K562 (cell line): ENCODE measurements around the gene SEC14L2.

ENCODE experiments used
- EZH2 ChIP-seq: IDR thresholded peaks from 2 replicates; pipeline ENCODE4 v1.6.1; 2012; ENCODE audit warnings: low read depth, mild to moderate bottlenecking, inconsistent platforms, low read length, borderline replicate concordance
- FOSL1 ChIP-seq: fragments of 200-800 bp; sonication (Bioruptor generic); conservative IDR thresholded peaks from 2 replicates; pipeline ENCODE4 v1.6.1; 2016; ENCODE audit warnings: missing genetic modification characterization, missing compliant biosample characterization
- TF ChIP-seq, protein P1 (sequence below), 3 experiments: IDR thresholded peaks in 2 of 3; conservative IDR thresholded peaks in 1 of 3; 2 replicates each; pipeline ENCODE4 v1.5.1; 2011 to 2012; ENCODE audit warnings: low read length in 3 of 3, mild to moderate bottlenecking in 3 of 3, control low read depth in 2 of 3, improper control_type of control experiment in 1 of 3, inconsistent platforms in 1 of 3, low read depth in 1 of 3, mixed read lengths in 1 of 3, moderate library complexity in 1 of 3; ENCODE audit not compliant: insufficient read depth in 2 of 3
- TF ChIP-seq, protein P2 (sequence below): sonication (generic); formaldehyde crosslinking; IDR thresholded peaks from 2 replicates; pipeline ENCODE4 v1.5.0; 2020; ENCODE audit warnings: missing genetic modification reagents
- TF ChIP-seq, protein P3 (sequence below): fragments of 450-650 bp; IDR thresholded peaks from 2 replicates; pipeline ENCODE4 v1.6.1; 2018; ENCODE audit warnings: mild to moderate bottlenecking, low read depth; ENCODE audit not compliant: partially characterized antibody

DNA sequence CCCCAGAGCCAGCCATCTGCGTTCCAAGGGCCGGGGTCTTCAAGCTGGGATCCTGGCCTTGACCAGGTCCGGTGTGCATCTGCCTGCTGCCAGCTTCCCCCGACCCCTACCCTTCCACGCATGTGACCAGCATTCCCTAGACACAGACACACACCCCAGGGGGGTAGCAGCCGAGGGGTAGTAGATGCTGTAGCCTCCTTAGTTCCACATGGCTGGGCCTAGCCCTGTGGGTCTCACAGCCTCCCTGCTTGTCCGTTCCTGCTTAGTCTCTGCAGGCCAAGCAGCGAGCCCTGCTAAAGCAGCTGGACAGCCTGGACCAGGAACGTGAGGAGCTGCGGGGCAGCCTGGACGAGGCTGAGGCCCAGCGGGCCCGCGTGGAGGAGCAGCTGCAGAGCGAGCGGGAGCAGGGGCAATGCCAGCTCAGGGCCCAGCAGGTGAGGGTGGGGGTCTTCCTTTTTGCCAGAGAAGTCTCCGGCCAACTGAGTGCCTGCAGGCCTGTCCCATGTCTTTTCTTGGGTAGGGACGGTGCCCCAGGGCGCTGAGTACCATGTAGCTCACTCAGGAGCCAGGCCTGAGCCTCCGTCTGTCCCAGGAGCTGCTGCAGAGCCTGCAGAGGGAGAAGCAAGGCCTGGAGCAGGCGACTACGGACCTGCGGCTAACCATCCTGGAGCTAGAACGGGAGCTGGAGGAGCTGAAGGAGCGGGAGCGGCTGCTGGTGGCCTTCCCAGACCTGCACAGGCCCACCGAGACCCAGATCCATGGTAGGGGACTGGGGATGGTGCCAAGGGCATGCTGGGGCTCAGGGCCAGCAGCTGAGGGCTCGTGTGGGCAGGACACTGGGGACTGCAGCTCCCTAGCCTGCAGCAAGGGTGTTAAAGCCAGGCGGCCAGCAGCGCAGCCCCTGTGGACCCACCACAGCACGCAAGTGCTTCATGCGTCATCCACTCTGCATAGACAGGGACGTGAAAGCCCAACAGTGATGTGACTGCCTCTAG lies 23.2 kb upstream of the SEC14L2 start:
- TF ChIP-seq, protein P1, sequence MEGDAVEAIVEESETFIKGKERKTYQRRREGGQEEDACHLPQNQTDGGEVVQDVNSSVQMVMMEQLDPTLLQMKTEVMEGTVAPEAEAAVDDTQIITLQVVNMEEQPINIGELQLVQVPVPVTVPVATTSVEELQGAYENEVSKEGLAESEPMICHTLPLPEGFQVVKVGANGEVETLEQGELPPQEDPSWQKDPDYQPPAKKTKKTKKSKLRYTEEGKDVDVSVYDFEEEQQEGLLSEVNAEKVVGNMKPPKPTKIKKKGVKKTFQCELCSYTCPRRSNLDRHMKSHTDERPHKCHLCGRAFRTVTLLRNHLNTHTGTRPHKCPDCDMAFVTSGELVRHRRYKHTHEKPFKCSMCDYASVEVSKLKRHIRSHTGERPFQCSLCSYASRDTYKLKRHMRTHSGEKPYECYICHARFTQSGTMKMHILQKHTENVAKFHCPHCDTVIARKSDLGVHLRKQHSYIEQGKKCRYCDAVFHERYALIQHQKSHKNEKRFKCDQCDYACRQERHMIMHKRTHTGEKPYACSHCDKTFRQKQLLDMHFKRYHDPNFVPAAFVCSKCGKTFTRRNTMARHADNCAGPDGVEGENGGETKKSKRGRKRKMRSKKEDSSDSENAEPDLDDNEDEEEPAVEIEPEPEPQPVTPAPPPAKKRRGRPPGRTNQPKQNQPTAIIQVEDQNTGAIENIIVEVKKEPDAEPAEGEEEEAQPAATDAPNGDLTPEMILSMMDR (IDR thresholded peaks at IDR 0.05 in 2 of 3, conservative IDR thresholded peaks at IDR 0.05 in 1 of 3; ENCODE audit: insufficient read depth in 2 of 3, low read depth in 1 of 3, low read length in 3 of 3) = no peak
- TF ChIP-seq, protein P2, sequence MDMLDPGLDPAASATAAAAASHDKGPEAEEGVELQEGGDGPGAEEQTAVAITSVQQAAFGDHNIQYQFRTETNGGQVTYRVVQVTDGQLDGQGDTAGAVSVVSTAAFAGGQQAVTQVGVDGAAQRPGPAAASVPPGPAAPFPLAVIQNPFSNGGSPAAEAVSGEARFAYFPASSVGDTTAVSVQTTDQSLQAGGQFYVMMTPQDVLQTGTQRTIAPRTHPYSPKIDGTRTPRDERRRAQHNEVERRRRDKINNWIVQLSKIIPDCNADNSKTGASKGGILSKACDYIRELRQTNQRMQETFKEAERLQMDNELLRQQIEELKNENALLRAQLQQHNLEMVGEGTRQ (CRISPR knock-in tag) = no peak
- TF ChIP-seq FOSL1 (no peak), EZH2 (no peak)
- TF ChIP-seq, protein P3, sequence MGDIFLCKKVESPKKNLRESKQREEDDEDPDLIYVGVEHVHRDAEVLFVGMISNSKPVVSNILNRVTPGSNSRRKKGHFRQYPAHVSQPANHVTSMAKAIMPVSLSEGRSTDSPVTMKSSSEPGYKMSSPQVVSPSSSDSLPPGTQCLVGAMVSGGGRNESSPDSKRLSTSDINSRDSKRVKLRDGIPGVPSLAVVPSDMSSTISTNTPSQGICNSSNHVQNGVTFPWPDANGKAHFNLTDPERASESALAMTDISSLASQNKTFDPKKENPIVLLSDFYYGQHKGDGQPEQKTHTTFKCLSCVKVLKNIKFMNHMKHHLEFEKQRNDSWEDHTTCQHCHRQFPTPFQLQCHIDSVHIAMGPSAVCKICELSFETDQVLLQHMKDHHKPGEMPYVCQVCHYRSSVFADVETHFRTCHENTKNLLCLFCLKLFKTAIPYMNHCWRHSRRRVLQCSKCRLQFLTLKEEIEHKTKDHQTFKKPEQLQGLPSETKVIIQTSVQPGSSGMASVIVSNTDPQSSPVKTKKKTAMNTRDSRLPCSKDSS = no peak
